LNCaP clone FGC (cell line): ENCODE results near the gene ELAC1.

Experiments
- DNase-seq: peaks from one replicate; pipeline ENCODE4 v3.0.0-alpha.2; 2011; ENCODE audit warnings: low read depth
- H3K4me3 ChIP-seq: 2 replicates; pipeline ENCODE4 v1.5.1; 2011; ENCODE audit warnings: mild to moderate bottlenecking, low read depth, low read length, control low read depth
- TF ChIP-seq, protein P1 (sequence below): IDR thresholded peaks from 2 replicates; pipeline ENCODE4 v1.5.1; 2012; ENCODE audit warnings: mild to moderate bottlenecking; ENCODE audit not compliant: control insufficient read depth, insufficient read depth; ENCODE audit errors: extremely low read depth

The ELAC1 gene

DNA sequence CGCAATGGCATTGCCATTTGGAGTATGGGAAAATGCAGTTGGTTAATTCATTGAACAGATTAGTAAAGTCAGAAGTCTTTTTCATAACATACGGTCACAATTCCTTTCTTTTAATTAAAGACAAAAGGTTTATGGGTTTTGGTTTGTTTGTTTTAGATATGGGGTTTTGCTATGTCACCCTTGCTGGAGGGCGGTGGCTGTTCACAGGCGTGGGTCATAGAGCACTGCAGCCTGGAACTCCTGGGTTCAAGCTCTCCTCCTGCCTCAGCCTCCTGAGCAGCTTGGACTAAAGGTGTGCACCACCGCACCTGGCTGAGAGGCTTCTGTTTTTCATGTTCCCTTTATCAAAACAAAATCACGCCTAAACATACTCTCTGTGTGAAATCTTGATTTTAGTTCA, 18.7 kb upstream of the ELAC1 start:
- TF ChIP-seq, protein P1, sequence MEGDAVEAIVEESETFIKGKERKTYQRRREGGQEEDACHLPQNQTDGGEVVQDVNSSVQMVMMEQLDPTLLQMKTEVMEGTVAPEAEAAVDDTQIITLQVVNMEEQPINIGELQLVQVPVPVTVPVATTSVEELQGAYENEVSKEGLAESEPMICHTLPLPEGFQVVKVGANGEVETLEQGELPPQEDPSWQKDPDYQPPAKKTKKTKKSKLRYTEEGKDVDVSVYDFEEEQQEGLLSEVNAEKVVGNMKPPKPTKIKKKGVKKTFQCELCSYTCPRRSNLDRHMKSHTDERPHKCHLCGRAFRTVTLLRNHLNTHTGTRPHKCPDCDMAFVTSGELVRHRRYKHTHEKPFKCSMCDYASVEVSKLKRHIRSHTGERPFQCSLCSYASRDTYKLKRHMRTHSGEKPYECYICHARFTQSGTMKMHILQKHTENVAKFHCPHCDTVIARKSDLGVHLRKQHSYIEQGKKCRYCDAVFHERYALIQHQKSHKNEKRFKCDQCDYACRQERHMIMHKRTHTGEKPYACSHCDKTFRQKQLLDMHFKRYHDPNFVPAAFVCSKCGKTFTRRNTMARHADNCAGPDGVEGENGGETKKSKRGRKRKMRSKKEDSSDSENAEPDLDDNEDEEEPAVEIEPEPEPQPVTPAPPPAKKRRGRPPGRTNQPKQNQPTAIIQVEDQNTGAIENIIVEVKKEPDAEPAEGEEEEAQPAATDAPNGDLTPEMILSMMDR = no peak
- H3K4me3 ChIP-seq = no peak overlapping the region
- DNase-seq = no peak

DNA sequence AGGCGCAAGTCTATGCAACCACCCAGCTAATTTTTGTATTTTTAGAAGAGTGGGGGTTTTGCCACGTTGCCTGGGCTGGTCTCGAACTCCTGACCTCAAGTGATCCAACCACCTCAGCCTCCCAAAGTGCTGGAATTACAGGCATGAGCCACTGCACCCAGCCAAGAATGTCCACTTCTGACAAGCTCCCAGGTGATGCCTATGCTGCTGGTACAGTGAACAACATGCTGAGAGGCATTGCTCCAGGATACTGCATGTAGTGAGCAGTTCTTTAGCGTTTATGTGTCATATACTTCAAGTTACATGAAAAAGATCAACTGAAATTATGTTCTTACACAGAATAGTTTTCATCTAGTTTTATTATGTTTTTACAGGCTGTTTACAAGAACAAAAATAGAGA, 17.2 kb upstream of the ELAC1 start:
- no peak for DNase-seq
- TF ChIP-seq, protein P1 = no peak
- no peak overlapping the region for H3K4me3 ChIP-seq

DNA sequence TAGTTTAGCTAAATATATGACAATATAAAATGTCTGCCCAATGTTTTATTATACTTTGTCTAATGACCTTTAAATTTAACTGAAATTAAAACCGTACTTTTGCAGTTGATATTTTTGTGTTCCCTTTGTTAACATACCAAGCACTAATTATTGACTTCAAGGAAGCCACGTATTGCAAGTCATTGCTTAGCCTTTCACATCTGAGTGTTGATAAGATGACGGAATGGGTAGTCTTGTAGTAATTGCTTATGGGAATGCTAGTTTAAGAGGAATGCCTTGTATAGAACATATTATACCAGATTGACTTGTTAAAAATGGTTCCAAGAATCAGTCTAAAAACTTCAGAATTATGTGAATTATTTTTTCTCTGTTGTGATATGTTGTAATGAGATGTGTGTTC, 14.0 kb upstream of the ELAC1 start:
- H3K4me3 ChIP-seq = no peak overlapping the region

DNA sequence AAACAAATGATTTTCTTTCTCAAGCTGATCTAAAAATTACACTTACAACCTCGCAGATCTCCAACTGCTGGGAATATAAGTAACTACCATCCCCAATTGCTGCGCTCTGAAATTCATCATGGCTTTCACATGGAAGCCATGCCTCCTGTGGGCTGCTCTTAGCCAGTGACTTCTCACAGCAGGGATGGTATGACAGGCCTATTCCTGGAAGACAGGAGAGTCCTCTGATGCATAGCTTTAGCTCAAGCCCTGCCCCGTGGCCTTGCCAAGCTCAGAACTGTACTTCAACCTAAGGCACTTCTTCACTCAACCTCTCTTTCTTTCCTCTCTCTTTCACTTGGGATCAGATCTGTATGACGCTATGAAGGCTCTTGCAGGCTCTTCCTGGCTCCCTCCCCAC, 12.6 kb upstream of the ELAC1 start:
- H3K4me3 ChIP-seq = no peak overlapping the region
- TF ChIP-seq, protein P1 = no peak
- DNase-seq = no peak

More for the DNA sequence above, 14.0 kb upstream of the ELAC1 start:
- DNase-seq = no peak
- TF ChIP-seq, protein P1 = no peak

DNA sequence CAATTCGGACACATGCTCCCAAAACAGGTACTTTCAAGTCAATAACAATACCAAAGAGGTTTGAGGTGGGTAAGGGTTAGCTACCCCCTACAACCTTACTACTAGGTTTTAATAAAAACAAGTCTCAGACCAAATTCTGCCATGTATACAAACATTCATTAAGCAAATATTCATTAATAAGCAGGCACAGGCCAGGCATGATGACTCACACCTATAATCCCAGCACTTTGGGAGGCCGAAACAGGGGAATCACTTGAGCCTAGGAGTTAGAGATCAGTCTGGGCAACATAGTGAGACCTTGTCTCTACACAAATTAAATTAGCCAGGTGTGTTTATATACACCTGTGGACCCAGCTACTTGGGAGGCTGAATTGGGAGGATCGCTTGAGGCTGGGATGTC, 11.7 kb upstream of the ELAC1 start:
- no peak overlapping the region for H3K4me3 ChIP-seq
- DNase-seq = no peak
- TF ChIP-seq, protein P1 = no peak

DNA sequence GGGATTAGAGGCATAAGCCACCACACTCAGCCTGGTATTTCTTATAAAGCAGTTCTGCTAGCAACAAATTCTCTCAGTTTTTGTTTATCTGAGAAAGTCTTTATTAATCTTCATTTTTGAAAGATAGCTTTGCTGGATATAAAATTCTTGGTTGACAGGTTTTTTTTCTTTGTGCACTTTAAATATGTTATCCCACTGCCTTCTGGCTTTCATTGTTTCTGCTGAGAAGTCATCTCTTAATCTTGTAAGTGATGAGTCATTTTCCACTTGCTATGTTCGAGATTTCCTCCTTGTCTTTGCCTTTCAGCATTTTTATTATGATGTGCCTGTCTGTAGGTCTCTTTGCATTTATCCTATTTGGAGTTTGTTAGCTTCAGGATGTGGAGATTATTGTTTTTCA, 5.9 kb upstream of the ELAC1 start:
- DNase-seq = no peak
- TF ChIP-seq, protein P1 = no peak
- no peak overlapping the region for H3K4me3 ChIP-seq

DNA sequence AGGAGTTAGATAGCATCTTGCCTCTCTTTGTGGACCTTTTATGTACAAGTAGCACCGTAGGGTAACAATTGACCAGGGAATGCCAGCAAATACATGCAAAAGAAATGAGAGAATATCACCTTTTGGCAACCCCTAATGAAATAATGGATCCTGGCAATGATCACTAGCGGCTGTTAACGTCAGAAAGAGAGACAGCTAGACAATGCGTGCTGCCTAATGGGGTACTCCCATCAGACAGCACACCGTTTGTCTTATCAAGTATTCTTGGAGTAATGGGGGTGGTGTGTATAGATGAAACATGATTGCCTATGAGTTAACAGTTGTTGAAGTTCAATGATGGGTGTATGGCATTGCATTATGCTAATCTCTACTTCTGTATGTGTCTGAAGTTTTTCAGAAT, 1.6 kb downstream of the ELAC1 start:
- no peak overlapping the region; the same call in 1 of the 2 replicates for H3K4me3 ChIP-seq
- DNase-seq = no peak
- TF ChIP-seq, protein P1 = no peak
